Psoas muscle (tissue), 8 donors: ENCODE measurements around the gene SCYGR2. TPM values are rescaled to one million over a fixed set of nuclear protein-coding genes. Genes with fewer than 3 reads are reported as not detected.

Experiments
- ATAC-seq, 4 donors: fragments of 200-7000 bp; cut with Tn5 transposase; one replicate each; pipeline ENCODE4 v1.9.1; 2020; ENCODE audit warnings: moderate library complexity in 3 of 4, mild to moderate bottlenecking in 2 of 4
- DNase-seq, 2 donors: peaks; one replicate each; pipeline ENCODE4 v3.0.0-alpha.2; 2020
- H3K27ac ChIP-seq: fragments of 200-600 bp; one replicate; pipeline ENCODE4 v1.8.0; 2022
- H3K27me3 ChIP-seq, 3 donors: fragments of 200-600 bp in 1 of 3; one replicate each; pipeline versions ENCODE4 v1.6.1 to v1.8.0; 2013 to 2022; ENCODE audit warnings: low read length in 2 of 3, mild to moderate bottlenecking in 2 of 3, moderate library complexity in 1 of 3; ENCODE audit not compliant: insufficient read depth in 3 of 3
- H3K36me3 ChIP-seq, 2 donors: fragments of 200-600 bp in 1 of 2; one replicate each; pipeline versions ENCODE4 v1.6.1 to v1.8.0; 2013 to 2022; ENCODE audit warnings: low read depth in 1 of 2, mild to moderate bottlenecking in 1 of 2, moderate library complexity in 1 of 2; ENCODE audit not compliant: insufficient read depth in 1 of 2
- H3K4me1 ChIP-seq: fragments of 200-600 bp; one replicate; pipeline ENCODE4 v1.8.0; 2022
- H3K4me3 ChIP-seq: fragments of 200-600 bp; one replicate; pipeline ENCODE4 v1.8.0; 2022; ENCODE audit warnings: mild to moderate bottlenecking
- H3K9me3 ChIP-seq: fragments of 200-600 bp; one replicate; pipeline ENCODE4 v1.8.0; 2022
- CTCF ChIP-seq: fragments of 200-600 bp; IDR thresholded peaks from one replicate; pipeline ENCODE4 v1.8.0; 2022; ENCODE audit warnings: antibody characterized with exemption
- WGBS, 3 donors: extraction: QIAGEN DNeasy Blood & Tissue Kit; methylation state at CpG; one replicate each; pipeline versions ENCODE4 v1.1.6 to v1.1.7; 2013; 5-methylcytosine and 5-hydroxymethylcytosine counted together
- intact Hi-C, 2 donors: fragments of 100-400 bp; cut with DNase I; formaldehyde crosslinking; loops; one replicate each; pipeline versions ENCODE4 v1.11.0 to v1.14.2; 2022
- polyA plus RNA-seq, 3 donors: library from polyadenylated mRNA; stranded (reverse); fragments of 200-250 nt; gene quantifications; one replicate each; pipeline ENCODE4 v1.2.3, GENCODE V29; 2013
- total RNA-seq, 4 donors: library from RNA; stranded (reverse); fragmentation: NEBNext Ultra II Directional in 2 of 4; extraction: Animal tissue kit (Norgen Biotek cat#: 25700) in 2 of 4; gene quantifications; one replicate each; pipeline versions ENCODE4 v1.2.1 to v1.2.4, GENCODE V29; 2021 to 2023
- donor health status: healthy with polysubstance abuse.
- donor health status: DM: no; HTN: no; CAD: no; lungs with moderate emphysema.
- donor health status: Bipolar disorder and iron deficiency.
- donor health status: healthy.
- donor health status: DM: yes; HTN: yes; CAD: no.
- donor health status: DM: no; HTN: no; CAD: no.
- donor health status: DM: no; HTN: no; CAD: no.
- donor health status: DM: yes; HTN: yes; CAD: no.

The SCYGR2 gene
- total and polyA plus RNA-seq, 7 donors = not detected

GRCh38 chr2:227608561-227609338 lies 10.1 kb downstream of the SCYGR2 start:
- intact Hi-C loops = no loop called here
- Histone ChIP-seq H3K27ac (no peak overlapping the region), H3K4me1 (no peaks in the 10 kb centered on the region), H3K27me3 (no peaks in the 10 kb centered on the region), H3K4me3 (no peak overlapping the region), H3K9me3 (no peaks in the 10 kb centered on the region), H3K36me3 (no peaks in the 10 kb centered on the region)
- WGBS, 3 donors = 71 to 77% (median 76%) methylated on average over 11 to 16 of the region's 16 CpGs
- DNase-seq (no peak), ATAC-seq (no peak)
- TF ChIP-seq CTCF = no peak

GRCh38 chr2:227610123-227610522 lies 11.4 kb downstream of the SCYGR2 start:
- no peaks in the 10 kb centered on the region for H3K36me3 ChIP-seq
- 86 to 92% (median 87%) methylated on average over 2 of the region's 2 CpGs for WGBS, 3 donors
- no peak for TF ChIP-seq CTCF
- DNase-seq = no peak
- no peaks in the 10 kb centered on the region for H3K9me3 ChIP-seq
- H3K4me3 ChIP-seq = no peak overlapping the region
- H3K4me1 ChIP-seq = no peaks in the 10 kb centered on the region
- no peaks in the 10 kb centered on the region for H3K27me3 ChIP-seq
- ATAC-seq = no peak
- intact Hi-C loops = no loop called here
- H3K27ac ChIP-seq = no peak overlapping the region

GRCh38 chr2:227612546-227613271 lies 14.0 kb downstream of the SCYGR2 start:
- Histone ChIP-seq H3K27me3 (peaks cover 0 to 4% (median 0%) of the 10 kb centered on the region in 3 donors), H3K9me3 (no peaks in the 10 kb centered on the region), H3K27ac (no peak overlapping the region), H3K4me3 (no peak overlapping the region), H3K4me1 (no peaks in the 10 kb centered on the region), H3K36me3 (no peaks in the 10 kb centered on the region)
- DNase-seq (no peak), ATAC-seq (no peak)
- WGBS, 3 donors = 83 to 88% (median 84%) methylated on average over 11 of the region's 11 CpGs
- no peak for TF ChIP-seq CTCF
- intact Hi-C loops = no loop called here

- H3K36me3 ChIP-seq = no peaks in the 10 kb centered on the region
- peaks cover 0 to 4% (median 0%) of the 10 kb centered on the region in 3 donors for H3K27me3 ChIP-seq
- H3K4me1 ChIP-seq = no peaks in the 10 kb centered on the region
- intact Hi-C loops = no loop called here
- no peaks in the 10 kb centered on the region for H3K9me3 ChIP-seq
- ATAC-seq = no peak
- 69 to 72% (median 70%) methylated on average over 4 of the region's 4 CpGs for WGBS, 3 donors
- no peak for TF ChIP-seq CTCF
- no peak overlapping the region for H3K4me3 ChIP-seq
- H3K27ac ChIP-seq = no peak overlapping the region
- DNase-seq = no peak
Measured at GRCh38 chr2:227613272-227613660, 14.6 kb downstream of the SCYGR2 start.
